Kidney epithelial cell (primary cell): ENCODE results near the gene TRIM31. TPM values are rescaled to one million over a fixed set of nuclear protein-coding genes. Genes with fewer than 3 reads are reported as not detected.

Experiments
- DNase-seq: peaks from one replicate; pipeline ENCODE4 v3.0.0-alpha.2; 2010; ENCODE audit warnings: low read depth
- H3K27me3 ChIP-seq: 2 replicates; pipeline ENCODE4 v1.6.0; 2011; ENCODE audit warnings: low read length; ENCODE audit not compliant: control insufficient read depth, insufficient read depth
- H3K36me3 ChIP-seq: 2 replicates; pipeline ENCODE4 v1.5.1; 2011; ENCODE audit warnings: low read length; ENCODE audit not compliant: control insufficient read depth, insufficient read depth
- H3K4me3 ChIP-seq: 2 replicates; pipeline ENCODE4 v1.5.1; 2011; ENCODE audit warnings: low read depth, mild to moderate bottlenecking, control low read depth, low read length
- CTCF ChIP-seq: IDR thresholded peaks from 2 replicates; pipeline ENCODE4 v1.5.1; 2011; ENCODE audit warnings: mild to moderate bottlenecking, moderate library complexity, low read length, control low read depth, inconsistent platforms; ENCODE audit not compliant: insufficient read depth, poor library complexity, severe bottlenecking
- total RNA-seq: library from RNA; depleted of rRNA; stranded (reverse); fragments of >200 nt; gene quantifications from 2 replicates; pipeline ENCODE4 v1.2.3, GENCODE V29; 2015

TRIM31 gene
- total RNA-seq, 1 donor from 2014 or later, result not detected

DNA sequence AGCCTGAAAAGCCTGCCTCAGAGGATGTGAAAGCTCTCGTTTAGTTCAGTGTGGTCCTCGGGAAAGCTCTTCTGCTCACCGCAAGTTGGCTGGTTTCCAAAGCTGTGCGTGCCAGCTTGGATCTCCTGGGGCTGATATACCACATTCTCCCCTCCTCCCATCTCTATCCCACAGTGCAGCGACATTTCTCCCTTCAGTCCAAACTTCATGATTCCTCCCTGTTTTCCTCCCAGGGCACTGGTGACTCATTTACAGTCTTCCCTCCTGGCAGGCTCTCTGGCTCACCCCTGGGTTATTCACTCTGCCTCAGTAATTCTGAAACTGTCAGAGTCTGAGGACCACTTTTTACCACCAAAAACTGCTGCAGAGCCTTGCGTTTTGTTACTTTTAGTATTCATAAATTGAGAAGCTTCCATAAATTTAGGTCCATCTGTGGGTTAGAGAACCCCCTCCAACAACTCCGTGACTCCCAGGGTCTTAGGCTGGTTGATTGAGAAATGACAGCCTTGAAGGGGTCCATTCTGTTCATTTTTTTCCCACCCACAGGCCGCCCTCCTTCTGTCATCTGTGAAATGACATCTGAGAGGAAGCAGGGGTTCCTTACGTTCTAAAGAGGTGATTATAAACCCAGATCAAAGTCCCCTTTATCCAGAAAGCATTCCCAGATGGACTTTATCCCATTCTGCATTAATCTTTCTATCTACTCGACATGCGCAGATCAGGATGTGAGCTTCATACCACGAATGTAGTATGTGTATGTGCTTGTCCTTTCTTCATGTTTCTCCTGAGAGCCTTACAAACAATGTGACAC lies 42.0 kb upstream of the TRIM31 start:
- no peaks in the 10 kb centered on the region for H3K36me3 ChIP-seq
- peak; percentile 39 for DNase-seq
- no peak overlapping the region for H3K4me3 ChIP-seq
- no peak for TF ChIP-seq CTCF
- H3K27me3 ChIP-seq, result peaks cover 3% of the 10 kb centered on the region

GRCh38 chr6:30154061-30154460 lies 41.2 kb upstream of the TRIM31 start:
- no peak for DNase-seq
- no peak for TF ChIP-seq CTCF
- Histone ChIP-seq H3K4me3 (no peak overlapping the region), H3K27me3 (peaks cover 3% of the 10 kb centered on the region), H3K36me3 (no peaks in the 10 kb centered on the region)

- peaks cover 3% of the 10 kb centered on the region for H3K27me3 ChIP-seq
- DNase-seq, result no peak
- no peaks in the 10 kb centered on the region for H3K36me3 ChIP-seq
- H3K4me3 ChIP-seq, result no peak overlapping the region
- no peak for TF ChIP-seq CTCF
Observed at GRCh38 chr6:30152910-30153610, 40.2 kb upstream of the TRIM31 start.

DNA sequence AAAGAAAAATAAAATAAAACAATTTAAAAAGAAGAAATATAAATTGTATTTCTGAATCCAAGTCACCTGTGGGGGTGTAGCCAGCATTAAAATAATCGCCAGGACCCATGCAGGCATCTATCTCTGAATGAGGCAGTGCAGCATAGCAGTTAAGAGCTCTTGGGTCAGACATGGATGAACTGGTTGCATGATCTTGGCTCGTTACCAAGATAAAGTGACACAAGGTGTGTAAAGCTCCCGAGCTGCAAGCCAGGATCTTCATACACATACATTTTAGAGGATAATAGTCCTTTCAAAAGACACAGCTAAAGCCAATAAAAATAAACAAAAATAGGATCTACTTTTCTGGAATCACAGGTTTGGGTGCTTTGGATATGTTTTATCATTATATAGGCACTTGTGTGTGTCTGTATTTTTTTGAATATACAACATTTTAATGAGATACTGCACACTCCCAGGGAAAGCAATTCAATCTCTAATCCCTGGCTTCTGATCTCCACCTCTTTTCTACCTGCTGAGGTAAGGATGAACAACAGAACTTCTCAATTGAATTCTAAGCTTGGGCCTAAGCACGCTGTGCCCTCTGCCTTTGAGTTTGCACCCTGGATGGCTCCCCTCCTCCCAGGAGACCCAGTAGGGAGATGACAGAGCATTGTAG lies 39.3 kb upstream of the TRIM31 start:
- TF ChIP-seq CTCF, result no peak
- H3K36me3 ChIP-seq, result no peaks in the 10 kb centered on the region
- no peak for DNase-seq
- peaks cover 5% of the 10 kb centered on the region for H3K27me3 ChIP-seq
- no peak overlapping the region for H3K4me3 ChIP-seq

DNA sequence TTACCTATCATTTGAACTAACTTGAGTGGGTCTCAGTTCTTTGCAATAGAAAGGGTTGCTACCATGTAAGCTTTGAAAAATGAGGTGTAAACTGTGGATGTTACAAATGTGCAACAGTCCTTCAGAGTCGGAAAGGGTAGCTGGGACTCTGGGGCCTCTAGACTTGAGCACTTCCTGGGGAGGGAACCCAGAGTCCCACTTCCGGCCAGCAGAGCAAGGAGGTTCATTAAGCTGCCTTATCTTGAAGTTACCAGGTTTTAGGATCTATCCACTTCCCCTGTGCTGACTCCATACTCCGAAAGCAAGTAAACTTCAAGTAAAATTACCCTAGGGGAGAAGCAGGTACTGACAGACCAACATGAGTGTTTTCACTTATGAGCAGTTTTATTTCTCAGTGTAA lies 38.7 kb upstream of the TRIM31 start:
- no peak overlapping the region for H3K4me3 ChIP-seq
- H3K36me3 ChIP-seq, result no peaks in the 10 kb centered on the region
- DNase-seq, result no peak
- no peak for TF ChIP-seq CTCF
- H3K27me3 ChIP-seq, result peaks cover 5% of the 10 kb centered on the region
